ENCODE results near the gene EVA1C. TPM values are rescaled to one million over a fixed set of nuclear protein-coding genes. Genes with fewer than 3 reads are reported as not detected.
"Not testable (repeated sequence)": the region's sequence is repeated elsewhere in the genome, so short reads cannot be mapped to it uniquely, and the experiment has no call there.

The EVA1C gene
- total and polyA plus RNA-seq, 3 donors from 2014 or later, result 28.4 to 47.0 (median 44.2) TPM

DNA sequence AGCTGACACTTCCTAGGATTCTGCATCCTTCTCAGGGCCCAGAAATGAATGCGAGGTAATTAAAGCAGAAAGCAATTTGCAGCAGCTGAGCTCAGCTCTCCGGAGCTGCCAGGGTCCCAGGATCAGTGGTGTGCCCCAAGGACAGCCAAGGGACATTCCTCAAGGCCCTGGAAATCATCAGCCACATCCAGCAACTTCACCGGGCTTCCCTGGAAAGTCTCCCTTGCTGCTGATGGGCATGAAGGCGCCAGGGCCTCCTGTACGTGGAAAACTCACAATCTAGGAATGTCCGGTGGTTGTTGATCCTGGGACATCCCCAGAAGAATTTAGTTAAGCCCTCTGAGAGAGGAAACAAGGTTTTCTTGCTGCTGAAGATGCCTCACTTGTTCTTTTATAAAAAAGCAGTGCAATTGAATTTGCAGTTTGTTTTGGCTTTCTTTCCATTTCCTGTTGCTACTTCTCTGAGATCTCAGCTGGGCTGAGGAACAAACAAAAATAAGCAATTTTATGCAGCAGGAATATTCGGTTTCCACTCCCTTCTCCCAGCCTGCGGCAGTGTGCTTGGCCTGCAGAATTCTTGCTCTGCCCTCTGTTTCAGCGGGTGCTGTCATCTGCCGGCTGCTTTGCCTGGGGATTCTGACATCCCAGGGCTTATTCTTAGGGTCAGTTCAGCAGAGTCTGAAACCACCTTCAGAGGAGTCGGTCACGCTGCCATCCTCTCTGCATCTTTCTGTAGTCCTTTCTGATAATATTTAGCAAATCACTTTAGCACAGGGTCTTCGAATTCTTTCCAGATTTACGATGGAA lies 86.9 kb downstream of the EVA1C start:
- DNase-seq, result no peak
- 47 to 48% methylated on average over 14 of the region's 14 CpGs for WGBS, 2 donors
- no peaks in the 10 kb centered on the region for H3K4me1 ChIP-seq

DNA sequence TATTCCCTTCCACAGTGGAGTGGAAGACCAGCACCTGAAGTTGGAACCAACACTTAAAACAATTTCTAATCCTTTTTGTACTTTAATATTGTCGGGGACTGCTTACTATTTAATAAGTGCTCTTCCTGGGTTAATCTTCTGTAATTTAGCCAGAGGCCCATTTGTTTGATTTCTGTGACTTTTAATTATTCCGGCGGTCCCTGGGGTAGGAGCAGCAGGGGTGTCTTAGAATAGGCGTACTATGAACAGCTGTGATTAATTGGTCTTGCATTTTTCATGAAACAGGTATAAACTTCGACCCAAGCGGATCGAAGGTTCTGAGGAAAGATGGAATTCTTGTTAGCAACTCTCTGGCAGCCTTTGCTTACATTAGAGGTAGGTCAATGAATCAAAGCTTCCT lies 91.1 kb downstream of the EVA1C start:
- H3K4me3 ChIP-seq; H3K9me3 ChIP-seq; H3K27ac ChIP-seq; intact Hi-C loops (cut with DNase I; ENCODE audit: low total_unique reads); DNase-seq; H3K4me1 ChIP-seq; H3K36me3 ChIP-seq (ENCODE audit: low read depth, missing control alignments); H3K27me3 ChIP-seq: not testable (repeated sequence)
- 96 to 98% methylated on average over 7 of the region's 7 CpGs for WGBS, 2 donors

More for the DNA sequence above, 86.9 kb downstream of the EVA1C start:
- H3K4me3 ChIP-seq, result no peak overlapping the region
- intact Hi-C loops (cut with DNase I; ENCODE audit: low total_unique reads), result no loop called here
- H3K27me3 ChIP-seq, result no peaks in the 10 kb centered on the region
- no peaks in the 10 kb centered on the region for H3K36me3 ChIP-seq (ENCODE audit: low read depth, missing control alignments)
- no peak overlapping the region for H3K27ac ChIP-seq
- TF ChIP-seq POLR2A (IDR thresholded peaks at IDR 0.05), result no peak
- TF ChIP-seq, protein P1, sequence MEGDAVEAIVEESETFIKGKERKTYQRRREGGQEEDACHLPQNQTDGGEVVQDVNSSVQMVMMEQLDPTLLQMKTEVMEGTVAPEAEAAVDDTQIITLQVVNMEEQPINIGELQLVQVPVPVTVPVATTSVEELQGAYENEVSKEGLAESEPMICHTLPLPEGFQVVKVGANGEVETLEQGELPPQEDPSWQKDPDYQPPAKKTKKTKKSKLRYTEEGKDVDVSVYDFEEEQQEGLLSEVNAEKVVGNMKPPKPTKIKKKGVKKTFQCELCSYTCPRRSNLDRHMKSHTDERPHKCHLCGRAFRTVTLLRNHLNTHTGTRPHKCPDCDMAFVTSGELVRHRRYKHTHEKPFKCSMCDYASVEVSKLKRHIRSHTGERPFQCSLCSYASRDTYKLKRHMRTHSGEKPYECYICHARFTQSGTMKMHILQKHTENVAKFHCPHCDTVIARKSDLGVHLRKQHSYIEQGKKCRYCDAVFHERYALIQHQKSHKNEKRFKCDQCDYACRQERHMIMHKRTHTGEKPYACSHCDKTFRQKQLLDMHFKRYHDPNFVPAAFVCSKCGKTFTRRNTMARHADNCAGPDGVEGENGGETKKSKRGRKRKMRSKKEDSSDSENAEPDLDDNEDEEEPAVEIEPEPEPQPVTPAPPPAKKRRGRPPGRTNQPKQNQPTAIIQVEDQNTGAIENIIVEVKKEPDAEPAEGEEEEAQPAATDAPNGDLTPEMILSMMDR (IDR thresholded peaks at IDR 0.05), result no peak
- H3K9me3 ChIP-seq, result no peaks in the 10 kb centered on the region

DNA sequence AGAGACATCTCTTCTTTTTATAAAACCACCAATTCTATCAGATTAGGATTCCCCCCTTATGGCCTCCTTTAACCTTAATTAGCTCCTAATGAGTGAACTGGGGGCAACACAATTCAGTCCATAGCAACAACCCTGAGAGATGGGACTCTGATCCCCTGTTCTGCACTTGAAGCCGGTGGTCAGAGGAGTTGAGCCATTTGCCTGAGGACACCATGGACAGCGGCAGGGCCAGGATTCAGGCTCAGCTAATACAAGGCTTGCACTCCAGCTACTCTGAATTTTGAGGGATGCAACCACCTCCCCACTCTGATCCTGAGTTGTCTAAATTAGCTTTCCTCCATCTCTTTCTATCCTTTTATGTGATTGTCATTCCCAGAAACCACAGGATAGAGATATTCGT lies 93.3 kb downstream of the EVA1C start:
- DNase-seq; H3K36me3 ChIP-seq (ENCODE audit: low read depth, missing control alignments); H3K9me3 ChIP-seq; H3K4me1 ChIP-seq; intact Hi-C loops (cut with DNase I; ENCODE audit: low total_unique reads); H3K27me3 ChIP-seq; H3K4me3 ChIP-seq; H3K27ac ChIP-seq: not testable (repeated sequence)
- 50 to 98% methylated on average over 1 to 3 of the region's 3 CpGs for WGBS, 2 donors

DNA sequence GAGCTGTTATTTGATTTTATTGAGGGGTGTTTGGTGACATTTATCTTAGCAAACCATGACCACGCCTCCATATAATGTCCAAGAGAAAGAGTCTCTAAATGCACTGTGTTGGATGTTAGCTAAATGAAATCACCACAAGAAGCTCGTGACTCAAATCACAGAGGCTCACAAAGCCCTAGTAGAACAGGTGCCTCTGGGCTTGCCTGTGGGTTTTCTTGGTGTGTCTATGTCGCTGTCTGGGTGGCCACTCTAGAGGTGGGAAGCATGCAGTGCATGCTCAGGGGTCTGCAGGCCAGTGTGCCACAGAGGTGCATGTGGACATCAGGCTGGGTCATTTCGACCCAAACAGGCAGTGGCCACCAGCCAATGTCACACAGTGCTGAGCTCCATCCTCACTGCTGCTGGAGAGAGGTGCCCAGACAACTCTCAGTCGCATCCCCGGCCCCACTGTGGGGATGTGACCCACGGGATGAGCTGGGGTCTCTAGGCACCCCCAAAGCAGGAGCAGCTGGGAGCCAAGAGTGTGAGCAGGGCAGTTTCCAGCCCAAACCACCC lies 94.0 kb downstream of the EVA1C start:
- DNase-seq; H3K9me3 ChIP-seq; H3K36me3 ChIP-seq (ENCODE audit: low read depth, missing control alignments); H3K4me3 ChIP-seq; intact Hi-C loops (cut with DNase I; ENCODE audit: low total_unique reads); H3K27me3 ChIP-seq; H3K4me1 ChIP-seq; H3K27ac ChIP-seq: not testable (repeated sequence)
- WGBS, 2 donors, result 88 to 96% methylated on average over 6 of the region's 7 CpGs

DNA sequence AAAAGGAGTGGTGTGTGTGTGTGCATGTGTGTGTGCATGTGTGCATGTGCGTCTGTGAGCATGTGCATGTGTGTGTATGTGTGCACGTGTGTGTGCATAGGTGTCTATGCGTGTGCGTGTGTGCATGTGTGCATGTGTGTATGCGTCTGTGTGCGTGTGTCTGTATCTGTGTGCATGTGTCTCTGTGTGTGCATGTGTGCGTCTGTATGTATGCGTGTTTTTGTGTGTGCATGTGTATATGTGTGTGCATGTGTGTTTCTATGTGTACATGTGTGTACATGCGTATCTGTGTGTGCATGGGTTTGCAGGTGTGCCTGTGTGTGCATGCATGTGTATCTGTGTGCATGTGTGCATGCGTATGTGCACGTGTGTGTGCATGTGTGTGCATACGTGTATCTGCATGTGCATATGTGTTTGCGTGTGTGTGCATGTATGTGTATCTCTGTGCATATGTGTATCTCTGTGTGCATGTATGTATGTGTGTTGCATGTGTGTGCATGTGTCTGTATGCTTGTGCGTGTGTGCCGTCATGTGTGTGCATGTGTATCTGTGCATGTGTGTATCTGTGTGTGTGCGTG lies 94.9 kb downstream of the EVA1C start:
- Histone ChIP-seq H3K4me1 (no peaks in the 10 kb centered on the region), H3K27me3 (no peaks in the 10 kb centered on the region), H3K9me3 (no peaks in the 10 kb centered on the region), H3K4me3 (no peak overlapping the region), H3K27ac (no peak overlapping the region), H3K36me3 (ENCODE audit: low read depth, missing control alignments) (no peaks in the 10 kb centered on the region)
- DNase-seq, result no peak
- 79 to 82% methylated on average over 15 to 16 of the region's 16 CpGs for WGBS, 2 donors
- TF ChIP-seq POLR2A (IDR thresholded peaks at IDR 0.05), result no peak
- TF ChIP-seq, protein P1 (IDR thresholded peaks at IDR 0.05), result no peak
- intact Hi-C loops (cut with DNase I; ENCODE audit: low total_unique reads), result no loop called here

DNA sequence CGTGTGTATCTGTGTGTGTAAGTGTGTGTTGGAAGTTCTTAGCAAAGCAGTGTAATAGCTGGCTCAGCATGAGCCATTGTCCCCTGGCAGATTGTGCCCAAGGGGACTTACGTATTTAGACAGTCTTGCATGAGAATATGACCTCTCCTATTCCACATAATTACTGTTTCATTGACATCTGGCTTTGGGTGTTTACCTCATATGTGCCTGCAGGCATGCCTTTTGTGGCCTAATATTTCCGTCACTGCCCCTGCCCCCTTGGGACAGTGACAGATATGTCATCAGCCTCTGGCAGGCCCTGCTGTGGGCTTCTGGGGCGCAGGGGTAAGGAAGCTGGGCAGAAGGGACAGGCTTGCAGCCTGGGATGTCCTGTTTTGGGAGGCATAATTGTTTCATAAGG lies 95.5 kb downstream of the EVA1C start:
- WGBS, 2 donors, result 75 to 80% methylated on average over 4 of the region's 4 CpGs

More for the DNA sequence above, 95.5 kb downstream of the EVA1C start:
- H3K27ac ChIP-seq; H3K36me3 ChIP-seq (ENCODE audit: low read depth, missing control alignments); intact Hi-C loops (cut with DNase I; ENCODE audit: low total_unique reads); DNase-seq; H3K4me1 ChIP-seq; H3K4me3 ChIP-seq; H3K27me3 ChIP-seq; H3K9me3 ChIP-seq: not testable (repeated sequence)
